Endodermal cell (in vitro differentiated cells): ENCODE data around the gene TMTC1. TPM values are rescaled to one million over a fixed set of nuclear protein-coding genes. Genes with fewer than 3 reads are reported as not detected.

Experiments
- DNase-seq: peaks from one replicate; pipeline ENCODE4 v3.0.0-alpha.2; 2017
- H3K27ac ChIP-seq: 2 replicates; pipeline ENCODE4 v1.5.1; 2013; ENCODE audit warnings: mild to moderate bottlenecking, low read depth, low read length, moderate library complexity
- H3K27me3 ChIP-seq: 2 replicates; pipeline ENCODE4 v1.6.1; 2013; ENCODE audit warnings: mild to moderate bottlenecking, low read length, moderate library complexity; ENCODE audit not compliant: insufficient read depth, control insufficient read depth, poor library complexity, severe bottlenecking
- H3K36me3 ChIP-seq: 2 replicates; pipeline ENCODE4 v1.7.0; 2013; ENCODE audit warnings: mild to moderate bottlenecking, low read length, moderate library complexity; ENCODE audit not compliant: control insufficient read depth, insufficient read depth
- H3K4me1 ChIP-seq: one replicate; pipeline ENCODE4 v1.7.0; 2013; ENCODE audit warnings: low read length; ENCODE audit not compliant: control insufficient read depth, insufficient read depth
- H3K4me3 ChIP-seq: 2 replicates; pipeline ENCODE4 v1.5.1; 2013; ENCODE audit warnings: mild to moderate bottlenecking, low read length, moderate library complexity
- H3K9ac ChIP-seq: 2 replicates; pipeline ENCODE4 v1.6.1; 2013; ENCODE audit warnings: mild to moderate bottlenecking, low read length, moderate library complexity; ENCODE audit not compliant: poor library complexity, severe bottlenecking; ENCODE audit errors: extremely low read depth
- H3K9me3 ChIP-seq: 2 replicates; pipeline ENCODE4 v1.6.1; 2013; ENCODE audit warnings: mild to moderate bottlenecking, low read length, moderate library complexity; ENCODE audit not compliant: control insufficient read depth
- H3K27ac Mint-ChIP-seq: 2 replicates; pipeline ENCODE4 v1.8.0; 2020; ENCODE audit warnings: mixed read lengths
- H3K27me3 Mint-ChIP-seq: 2 replicates; pipeline ENCODE4 v1.8.0; 2021; ENCODE audit warnings: mild to moderate bottlenecking, mixed read lengths; ENCODE audit not compliant: insufficient read depth
- H3K36me3 Mint-ChIP-seq: 2 replicates; pipeline ENCODE4 v1.8.0; 2020; ENCODE audit warnings: low read depth, mixed read lengths
- H3K4me1 Mint-ChIP-seq: 2 replicates; pipeline ENCODE4 v1.8.0; 2020; ENCODE audit warnings: mixed read lengths
- H3K4me3 Mint-ChIP-seq: 2 replicates; pipeline ENCODE4 v1.8.0; 2020; ENCODE audit warnings: mild to moderate bottlenecking, moderate library complexity, mixed read lengths
- H3K9me3 Mint-ChIP-seq: 2 replicates; pipeline ENCODE4 v1.8.0; 2020; ENCODE audit warnings: mild to moderate bottlenecking, mixed read lengths
- WGBS, 2 experiments: methylation state at CpG; one replicate each; pipeline versions ENCODE4 v1.1.5 to v1.1.7; 2013; ENCODE audit warnings: missing lambda C conversion rate in 2 of 2, mixed read lengths in 1 of 2; ENCODE audit not compliant: insufficient coverage in 1 of 2, insufficient read length in 1 of 2; 5-methylcytosine and 5-hydroxymethylcytosine counted together
- total RNA-seq, 2 donors: library from RNA; stranded (reverse); fragmentation: NEBNext Ultra II Directional in 1 of 2; extraction: Animal tissue kit (Norgen Biotek cat#: 25700) in 1 of 2; gene quantifications; 2 replicates in 1 of 2; 3 replicates in 1 of 2; pipeline ENCODE4 v1.2.1, GENCODE V29; 2021
- TF ChIP-seq, protein P1 (sequence below): fragments of 200-600 bp; sonication (generic); conservative IDR thresholded peaks from 2 replicates; pipeline ENCODE4 v1.5.0; 2021; ENCODE audit warnings: antibody characterized with exemption, mild to moderate bottlenecking

TMTC1 gene
- total RNA-seq, 2 donors from 2014 or later = 31.6 to 71.0 TPM

DNA sequence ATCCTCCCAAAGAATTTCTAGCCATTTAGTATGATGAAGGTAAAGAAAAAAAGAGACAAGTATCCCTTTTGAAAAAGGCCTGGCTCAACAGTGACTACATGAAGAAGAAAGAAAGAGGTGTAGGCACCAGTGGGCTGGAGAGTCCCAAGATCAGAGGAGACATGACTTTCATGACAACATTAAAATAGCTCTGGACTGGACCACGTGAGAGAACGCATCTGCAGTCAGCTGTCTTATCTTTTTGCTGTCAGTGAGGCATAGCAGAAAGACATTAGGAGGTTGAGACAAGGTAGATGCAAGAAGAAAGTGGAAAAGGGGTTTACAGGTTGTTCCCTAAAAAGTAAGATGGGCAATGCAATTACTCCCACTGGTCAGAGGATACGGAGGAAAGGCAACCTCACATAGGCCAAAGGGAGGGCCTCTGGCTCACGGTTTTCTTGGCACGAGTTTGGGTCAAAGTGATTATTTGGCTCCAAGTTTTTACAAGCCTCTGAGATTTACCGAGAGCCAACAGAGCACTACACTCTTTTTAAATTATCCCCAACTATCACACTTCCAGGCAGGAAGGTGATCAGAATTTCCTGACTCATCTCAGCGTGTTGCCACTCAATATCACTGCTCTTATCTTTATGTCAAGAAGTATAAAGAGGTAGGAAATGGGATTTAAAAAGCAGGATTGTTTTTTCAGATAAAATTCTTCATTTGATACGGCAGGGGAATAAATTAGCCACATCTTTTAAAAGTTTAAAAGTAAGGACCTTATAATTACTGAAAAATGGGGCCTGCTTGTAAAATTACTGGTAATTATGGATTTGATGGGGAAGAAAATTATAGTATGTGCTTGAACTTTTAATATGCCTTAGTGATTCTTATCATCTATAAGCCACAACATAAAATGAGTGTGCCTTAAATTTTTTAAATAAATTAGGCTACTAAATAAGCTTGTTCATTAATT, 29.2 kb downstream of the TMTC1 start:
- H3K9me3 Mint-ChIP-seq = peaks cover 22% of the 10 kb centered on the region
- H3K4me1 Mint-ChIP-seq = peaks cover 33% of the 10 kb centered on the region
- peaks cover 72% of the 10 kb centered on the region for H3K36me3 Mint-ChIP-seq
- Histone ChIP-seq H3K36me3 (peaks cover 54% of the 10 kb centered on the region), H3K4me1 (peaks cover 6% of the 10 kb centered on the region), H3K9me3 (peaks cover 25% of the 10 kb centered on the region), H3K9ac (no peak overlapping the region), H3K27ac (no peak overlapping the region), H3K4me3 (no peak overlapping the region), H3K27me3 (no peaks in the 10 kb centered on the region)
- H3K27ac Mint-ChIP-seq = no peak overlapping the region
- no peaks in the 10 kb centered on the region for H3K27me3 Mint-ChIP-seq
- WGBS, 2 experiments = 69 to 93% methylated on average over 7 to 8 of the region's 8 CpGs
- no peak for DNase-seq
- TF ChIP-seq, protein P1, sequence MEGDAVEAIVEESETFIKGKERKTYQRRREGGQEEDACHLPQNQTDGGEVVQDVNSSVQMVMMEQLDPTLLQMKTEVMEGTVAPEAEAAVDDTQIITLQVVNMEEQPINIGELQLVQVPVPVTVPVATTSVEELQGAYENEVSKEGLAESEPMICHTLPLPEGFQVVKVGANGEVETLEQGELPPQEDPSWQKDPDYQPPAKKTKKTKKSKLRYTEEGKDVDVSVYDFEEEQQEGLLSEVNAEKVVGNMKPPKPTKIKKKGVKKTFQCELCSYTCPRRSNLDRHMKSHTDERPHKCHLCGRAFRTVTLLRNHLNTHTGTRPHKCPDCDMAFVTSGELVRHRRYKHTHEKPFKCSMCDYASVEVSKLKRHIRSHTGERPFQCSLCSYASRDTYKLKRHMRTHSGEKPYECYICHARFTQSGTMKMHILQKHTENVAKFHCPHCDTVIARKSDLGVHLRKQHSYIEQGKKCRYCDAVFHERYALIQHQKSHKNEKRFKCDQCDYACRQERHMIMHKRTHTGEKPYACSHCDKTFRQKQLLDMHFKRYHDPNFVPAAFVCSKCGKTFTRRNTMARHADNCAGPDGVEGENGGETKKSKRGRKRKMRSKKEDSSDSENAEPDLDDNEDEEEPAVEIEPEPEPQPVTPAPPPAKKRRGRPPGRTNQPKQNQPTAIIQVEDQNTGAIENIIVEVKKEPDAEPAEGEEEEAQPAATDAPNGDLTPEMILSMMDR = no peak
- H3K4me3 Mint-ChIP-seq = no peak overlapping the region

DNA sequence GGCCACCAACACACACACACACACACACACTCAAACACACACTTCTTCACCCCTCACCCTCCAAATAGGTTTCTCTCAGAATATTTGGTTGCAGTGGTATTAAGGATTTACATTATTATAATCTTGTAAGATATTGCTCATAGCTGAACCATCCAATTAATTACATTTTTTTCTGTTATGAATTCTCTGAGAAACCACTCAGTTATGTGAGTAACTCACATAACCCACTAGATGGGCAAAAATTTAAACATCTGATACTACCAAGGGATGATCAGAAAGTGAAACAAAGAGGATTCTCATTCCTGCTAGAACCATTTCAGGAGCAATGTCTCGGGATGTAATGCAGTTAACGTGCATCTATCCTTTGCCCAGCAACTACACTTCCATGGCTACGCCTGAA, 31.6 kb downstream of the TMTC1 start:
- Histone ChIP-seq H3K27me3 (no peaks in the 10 kb centered on the region), H3K9me3 (peaks cover 1% of the 10 kb centered on the region), H3K4me1 (peaks cover 6% of the 10 kb centered on the region), H3K9ac (no peak overlapping the region), H3K36me3 (peaks cover 37% of the 10 kb centered on the region), H3K4me3 (no peak overlapping the region), H3K27ac (no peak overlapping the region)
- Mint-ChIP-seq H3K4me1 (peaks cover 33% of the 10 kb centered on the region), H3K27me3 (no peaks in the 10 kb centered on the region), H3K27ac (no peak overlapping the region), H3K9me3 (peaks cover 3% of the 10 kb centered on the region), H3K4me3 (no peak overlapping the region), H3K36me3 (peaks cover 69% of the 10 kb centered on the region)
- TF ChIP-seq, protein P1 = no peak
- 90 to 93% methylated on average over 2 to 3 of the region's 3 CpGs for WGBS, 2 experiments
- no peak for DNase-seq

DNA sequence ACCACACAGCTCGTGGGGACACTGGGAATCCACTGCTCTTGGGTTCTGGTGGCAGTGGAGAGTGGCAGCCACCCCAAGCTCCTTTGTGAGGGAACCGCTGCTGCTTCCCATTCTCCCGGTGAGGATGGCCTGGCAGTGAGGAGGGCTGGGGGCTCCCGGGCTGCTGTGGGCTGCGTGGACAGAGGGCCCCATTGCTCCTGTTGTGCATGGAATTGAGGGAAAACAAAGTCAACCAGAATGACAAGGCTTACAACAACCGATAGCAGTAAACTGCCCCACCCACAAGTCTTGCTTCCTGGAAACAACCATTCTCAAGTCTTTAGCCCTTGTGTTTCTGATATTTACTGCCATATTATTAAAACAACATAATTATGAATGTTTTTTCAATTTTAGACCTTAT, 32.1 kb downstream of the TMTC1 start:
- no peak overlapping the region for H3K4me3 ChIP-seq
- H3K4me3 Mint-ChIP-seq = no peak overlapping the region
- H3K27me3 Mint-ChIP-seq = no peaks in the 10 kb centered on the region
- H3K36me3 ChIP-seq = peaks cover 35% of the 10 kb centered on the region
- WGBS, 2 experiments = 83 to 92% methylated on average over 1 to 6 of the region's 6 CpGs
- no peak overlapping the region for H3K27ac ChIP-seq
- no peak overlapping the region for H3K9ac ChIP-seq
- TF ChIP-seq, protein P1 = no peak
- no peaks in the 10 kb centered on the region for H3K9me3 Mint-ChIP-seq
- peaks cover 6% of the 10 kb centered on the region for H3K4me1 ChIP-seq
- no peak overlapping the region for H3K27ac Mint-ChIP-seq
- no peaks in the 10 kb centered on the region for H3K9me3 ChIP-seq
- no peaks in the 10 kb centered on the region for H3K27me3 ChIP-seq
- DNase-seq = no peak
- peaks cover 68% of the 10 kb centered on the region for H3K36me3 Mint-ChIP-seq
- H3K4me1 Mint-ChIP-seq = peaks cover 31% of the 10 kb centered on the region
